ENCODE data around the gene RNPS1.

GRCh38 chr16:2210386-2211365 lies 57.2 kb downstream of the RNPS1 start, which contains the start of gene BRICD5:
- TF ChIP-seq CTCF (IDR thresholded peaks at IDR 0.05), result no peak
- TF ChIP-seq POLR2A (IDR thresholded peaks at IDR 0.05), result no peak
